GM18867 (cell line): Measurements from ENCODE around the gene MYO1G.
"Not testable (repeated sequence)": the region's sequence is repeated elsewhere in the genome, so short reads cannot be mapped to it uniquely, and the experiment has no call there.

Source experiments
- ATAC-seq: cut with Tn5 transposase; IDR thresholded peaks from one replicate; pipeline ENCODE4 v1.9.1; 2021; ENCODE audit warnings: mild to moderate bottlenecking, moderate library complexity; ENCODE audit not compliant: unreplicated experiment

Gene MYO1G

DNA sequence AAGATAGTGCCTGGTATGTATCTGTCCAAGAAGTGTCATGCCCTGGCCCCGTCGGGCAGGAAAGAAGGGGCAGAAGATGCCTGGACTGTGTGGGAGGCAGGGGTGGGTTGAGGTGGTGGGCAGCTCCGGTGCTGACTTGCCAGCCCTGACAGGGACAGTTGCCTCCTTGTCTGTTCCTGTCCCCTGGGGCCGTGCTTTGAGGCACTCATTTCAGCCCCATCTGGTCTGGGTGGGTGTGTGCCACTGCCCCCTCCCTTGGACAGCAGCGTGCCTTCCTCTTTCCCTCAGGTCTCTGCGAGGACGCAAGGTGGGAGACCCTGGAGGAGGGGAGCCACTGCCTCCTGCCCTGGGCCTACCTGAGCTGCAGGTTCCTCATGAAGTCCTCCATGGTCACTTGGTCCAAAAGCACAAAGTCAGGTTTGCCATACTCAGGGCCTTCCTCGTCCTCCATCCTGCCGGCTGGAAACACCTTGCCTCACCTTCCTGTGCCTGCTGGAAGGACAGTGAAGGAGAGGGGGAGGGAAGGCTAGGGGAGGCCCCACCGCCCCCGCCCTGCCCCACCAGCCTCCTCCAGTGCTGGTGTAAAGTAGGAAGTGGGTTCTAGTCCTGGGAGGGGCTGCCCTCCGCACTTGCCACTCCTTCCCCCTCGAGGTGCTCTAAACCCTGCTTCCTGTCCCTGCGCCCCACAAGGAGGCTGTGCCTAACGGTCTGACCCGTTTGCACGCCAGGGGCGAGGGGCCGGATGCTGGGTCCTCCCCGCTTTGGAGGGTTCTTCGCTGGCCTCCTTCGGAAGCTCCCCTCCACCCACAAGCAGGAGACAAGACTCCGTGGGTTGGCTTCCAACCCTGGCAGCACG, at the start of gene MYO1G:
TSS of gene MYO1G (minus strand) at position 505 of the 856 bp plus-strand sequence. CDS start at position 451, 54 bp downstream.
- ATAC-seq = peak; percentile 64

DNA sequence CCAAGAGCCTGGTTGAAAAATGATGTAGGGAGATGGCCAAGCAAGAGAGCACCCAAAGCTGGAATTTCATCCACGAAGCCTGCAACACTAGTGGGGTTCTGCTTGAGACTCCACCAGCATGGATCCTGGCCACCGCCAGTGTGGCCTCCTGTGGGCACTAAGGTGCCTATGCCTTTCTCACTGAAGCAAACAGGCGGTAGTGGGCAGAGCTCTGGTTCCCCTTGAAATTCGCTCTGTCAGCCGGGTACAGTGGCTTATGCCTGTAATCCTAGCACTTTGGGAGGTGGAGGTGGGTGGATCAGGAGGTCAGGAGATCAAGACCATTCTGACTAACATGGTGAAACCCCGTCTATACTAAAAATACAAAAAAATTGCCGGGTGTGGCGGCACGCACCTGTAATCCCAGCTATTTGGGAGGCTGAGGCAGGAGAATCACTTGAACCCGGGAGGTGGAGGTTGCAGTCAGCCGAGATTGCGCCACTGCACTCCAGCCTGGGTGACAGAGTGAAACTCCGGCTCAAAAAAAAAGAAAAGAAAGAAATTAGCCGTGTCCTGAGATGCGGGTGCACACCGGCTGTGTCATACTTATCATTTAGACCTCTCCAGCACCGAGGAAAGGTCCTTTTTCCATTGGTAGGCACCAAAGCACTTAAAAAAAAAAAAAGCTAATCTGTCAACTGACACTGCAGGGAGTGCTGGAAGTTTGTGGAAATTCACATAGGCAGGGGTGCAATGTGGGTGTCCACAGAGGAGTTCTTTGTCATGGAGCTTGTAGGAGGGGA, 49.5 kb upstream of the MYO1G start:
- no peak for ATAC-seq

DNA sequence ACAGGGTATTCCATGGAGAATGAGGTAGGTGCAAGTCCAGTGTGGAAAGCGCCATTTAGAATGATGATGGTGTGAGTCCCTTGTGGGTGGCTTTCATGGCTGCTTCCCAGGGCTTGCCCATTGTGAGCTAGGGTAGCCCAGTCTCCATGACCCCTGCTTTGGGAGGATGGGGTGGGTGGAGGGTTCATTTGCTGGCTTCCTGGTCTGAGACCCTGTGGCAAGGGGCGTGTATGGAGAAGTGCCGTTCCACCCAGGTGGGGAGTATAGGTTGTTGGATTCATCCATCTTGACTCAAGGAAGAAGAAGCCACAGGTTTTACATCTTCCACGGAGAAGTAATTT, 48.9 kb upstream of the MYO1G start:
- ATAC-seq = peak; percentile 24

DNA sequence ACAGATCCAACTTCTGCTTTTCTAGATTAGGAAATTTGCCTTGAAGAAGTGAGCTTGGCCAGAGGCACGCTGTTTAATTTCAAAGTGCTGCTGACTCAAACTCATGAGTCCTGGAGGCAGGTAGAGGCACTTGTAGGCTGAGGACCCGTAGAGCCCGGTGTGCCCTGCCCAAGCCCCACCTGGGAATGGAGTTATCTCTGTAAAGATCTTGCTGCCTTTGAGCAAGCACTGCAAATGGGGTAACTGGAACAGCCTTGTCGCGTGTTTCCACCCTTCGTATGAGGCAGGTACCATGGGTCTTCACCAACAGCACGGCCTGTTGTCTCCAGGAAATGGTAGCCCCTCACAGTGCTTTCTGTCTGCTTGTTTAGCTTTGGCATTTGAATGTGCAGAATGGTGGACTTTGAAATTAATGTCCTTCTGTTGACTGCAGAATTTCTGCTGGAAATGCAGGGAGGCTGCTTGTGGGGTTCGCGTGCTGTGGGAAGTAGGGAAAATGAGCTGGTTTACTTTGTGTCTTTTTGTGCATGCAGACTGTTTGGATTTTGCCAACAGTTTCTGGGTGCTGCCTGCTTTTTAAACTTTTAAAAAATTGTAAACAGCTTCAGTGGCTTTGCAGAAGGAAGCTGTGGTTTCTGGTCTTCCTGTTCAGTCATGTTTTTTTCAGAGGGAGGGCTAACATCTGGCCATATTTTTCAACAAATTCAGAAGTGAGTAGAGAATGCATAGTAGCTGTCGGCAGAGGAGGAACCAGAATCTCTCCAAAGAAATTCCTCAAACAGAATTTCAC, 48.4 kb upstream of the MYO1G start:
- ATAC-seq = peak; percentile 65

DNA sequence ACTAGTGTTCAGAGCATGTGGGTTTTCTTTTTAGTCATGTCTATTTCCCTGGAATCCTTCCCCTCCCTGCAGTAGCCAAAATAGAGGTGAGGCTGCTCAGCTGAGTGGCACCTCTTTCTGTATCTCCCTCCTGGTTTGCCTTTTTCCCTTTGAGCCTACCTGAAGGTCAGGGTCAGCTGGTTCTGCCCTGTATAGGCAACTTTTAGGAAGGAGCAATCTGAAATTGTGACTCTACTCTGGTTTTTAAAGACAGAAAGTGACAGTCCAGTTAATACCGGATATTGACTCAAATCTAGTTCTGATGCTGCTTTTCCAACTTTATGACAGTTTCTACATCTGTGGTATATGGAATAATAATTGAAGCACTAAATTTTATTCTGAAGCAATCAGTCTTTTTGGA, 47.2 kb upstream of the MYO1G start:
- ATAC-seq = no peak

DNA sequence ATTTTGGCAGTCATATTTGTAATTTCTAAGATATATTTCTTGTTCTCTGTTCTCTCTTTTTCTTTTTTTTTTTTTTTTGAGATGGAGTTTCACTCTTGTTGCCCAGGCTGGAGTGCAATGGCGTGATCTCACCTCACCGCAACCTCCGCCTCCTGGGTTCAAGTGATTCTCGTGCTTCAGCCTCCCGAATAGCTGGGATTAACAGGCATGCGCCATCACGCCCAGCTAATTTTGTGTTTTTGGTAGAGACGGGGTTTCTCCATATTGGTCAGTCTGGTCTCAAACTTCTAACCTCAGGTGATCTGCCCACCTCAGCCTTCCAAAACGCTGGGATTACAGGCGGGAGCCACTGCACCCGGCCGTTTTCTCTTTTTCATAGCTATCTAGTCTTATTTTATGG, 46.7 kb upstream of the MYO1G start:
- not testable (repeated sequence) for ATAC-seq

DNA sequence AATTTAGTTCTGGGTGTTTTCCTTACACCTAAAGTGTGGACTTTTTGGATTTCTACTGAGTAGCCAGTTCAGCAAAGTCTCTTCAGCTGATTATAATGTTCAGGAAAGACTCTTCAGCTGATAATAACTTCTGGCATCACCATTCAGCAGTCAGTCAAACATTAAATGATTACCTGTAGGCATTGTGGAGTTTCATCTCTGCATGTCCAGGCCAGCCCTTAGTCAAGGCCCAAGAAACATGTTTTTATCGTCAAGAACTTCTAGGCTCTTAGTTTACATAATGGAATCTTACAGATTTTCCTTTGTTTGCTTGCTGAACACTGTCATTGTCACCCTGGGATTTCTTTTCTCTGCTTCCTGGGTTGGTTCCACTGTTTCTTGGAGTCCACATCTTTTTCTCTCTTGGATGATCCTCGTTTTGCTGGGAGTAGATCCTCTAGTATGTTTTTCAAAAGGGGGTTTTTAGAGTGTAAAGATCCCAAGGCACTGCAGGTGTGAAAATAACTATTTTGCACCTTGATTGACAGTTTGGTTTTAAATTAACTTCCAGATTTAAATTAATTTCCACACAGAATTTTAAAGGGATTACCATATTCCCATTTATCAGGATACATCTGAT, 45.4 kb upstream of the MYO1G start:
- no peak for ATAC-seq

DNA sequence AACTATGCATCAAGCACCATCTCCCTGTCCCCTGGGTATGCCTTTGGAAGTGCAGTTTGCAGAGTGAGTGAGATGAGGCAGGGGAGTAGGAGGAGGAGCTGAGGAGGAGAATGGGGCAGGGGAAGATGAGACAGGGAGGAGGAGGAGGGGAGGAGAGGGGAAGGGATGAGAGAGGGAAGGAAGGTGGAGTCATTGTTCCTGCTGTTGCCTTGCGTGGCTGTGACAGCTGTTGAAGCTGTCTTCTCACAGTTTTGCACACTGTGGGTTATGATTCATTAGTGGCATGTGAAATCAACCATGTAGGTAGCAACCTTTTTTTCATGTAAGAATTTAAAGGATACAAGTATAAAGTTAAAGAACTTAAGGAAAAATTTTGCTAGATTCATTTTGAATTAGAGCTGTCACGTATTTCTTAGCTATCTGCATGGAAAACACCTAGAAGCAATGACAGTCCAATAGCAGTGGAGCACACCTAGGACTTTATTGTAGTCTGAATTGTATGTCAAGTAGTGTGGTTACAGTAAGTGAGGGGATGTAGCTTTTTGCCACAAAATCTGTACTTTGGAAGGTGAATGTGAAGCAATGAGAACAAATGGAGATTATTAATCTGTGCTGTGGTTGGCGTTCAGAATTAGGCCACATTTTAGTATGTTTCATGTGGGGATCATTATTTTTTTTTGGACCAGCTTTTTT, 42.9 kb upstream of the MYO1G start:
- ATAC-seq = peak; percentile 58

DNA sequence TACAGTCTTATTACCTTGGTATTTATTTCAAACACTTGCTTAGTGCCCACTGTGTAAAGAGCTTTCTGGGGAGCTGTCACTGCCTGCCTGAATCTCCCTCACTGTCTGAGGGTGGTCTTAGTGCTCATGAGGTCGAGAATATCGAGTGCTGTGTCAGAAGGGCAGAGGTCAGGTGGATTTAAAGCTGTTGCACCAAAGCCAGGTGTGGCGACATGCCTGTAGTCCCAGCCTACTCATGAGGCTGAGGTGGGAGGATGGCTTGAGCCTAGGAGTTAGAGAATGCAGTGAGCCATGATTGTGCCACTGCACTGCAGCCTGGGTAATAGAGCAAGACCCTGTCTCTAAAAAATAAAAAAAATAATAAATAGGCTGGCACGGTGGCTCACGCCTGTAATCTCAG, 42.1 kb upstream of the MYO1G start:
- no peak for ATAC-seq

DNA sequence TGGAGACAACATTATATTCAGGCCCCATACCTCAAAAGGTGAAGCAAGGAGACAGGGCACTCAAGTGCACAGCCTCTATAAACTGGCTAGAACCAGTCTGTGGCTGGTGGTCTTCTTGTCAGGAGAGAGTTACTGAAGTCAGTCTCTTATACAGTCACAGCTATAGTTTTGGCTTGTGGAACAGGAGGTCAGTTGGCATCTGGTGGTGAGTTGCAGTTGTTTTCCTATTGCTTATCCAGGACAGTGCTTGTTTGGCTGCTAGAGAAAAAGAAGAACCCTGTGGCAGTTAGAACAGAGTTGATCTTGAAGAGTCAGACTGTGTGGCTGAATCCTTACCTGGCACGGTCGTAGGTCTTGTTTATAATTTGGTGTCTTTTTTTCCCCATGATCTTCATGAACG, 38.4 kb upstream of the MYO1G start:
- ATAC-seq = no peak

DNA sequence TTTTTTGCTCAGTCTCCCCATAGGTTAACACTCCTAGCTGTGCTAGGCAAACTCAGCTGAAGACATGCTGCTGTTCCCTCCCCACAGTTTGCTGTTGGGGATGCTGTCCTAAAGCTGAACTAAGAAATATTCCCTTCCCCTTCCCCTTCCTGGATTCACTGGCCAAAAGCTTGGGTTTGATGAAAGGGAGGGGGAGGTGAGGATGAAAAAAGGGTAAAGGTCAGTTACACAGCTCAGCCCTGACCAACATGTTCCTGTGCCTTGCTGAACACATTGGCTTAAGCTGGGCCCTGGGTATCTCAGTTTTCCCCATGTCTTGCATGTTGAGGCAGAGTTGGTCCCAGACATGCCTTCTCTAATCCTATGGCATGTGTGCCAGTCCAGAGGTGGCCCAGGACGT, 36.5 kb upstream of the MYO1G start:
- ATAC-seq = no peak

DNA sequence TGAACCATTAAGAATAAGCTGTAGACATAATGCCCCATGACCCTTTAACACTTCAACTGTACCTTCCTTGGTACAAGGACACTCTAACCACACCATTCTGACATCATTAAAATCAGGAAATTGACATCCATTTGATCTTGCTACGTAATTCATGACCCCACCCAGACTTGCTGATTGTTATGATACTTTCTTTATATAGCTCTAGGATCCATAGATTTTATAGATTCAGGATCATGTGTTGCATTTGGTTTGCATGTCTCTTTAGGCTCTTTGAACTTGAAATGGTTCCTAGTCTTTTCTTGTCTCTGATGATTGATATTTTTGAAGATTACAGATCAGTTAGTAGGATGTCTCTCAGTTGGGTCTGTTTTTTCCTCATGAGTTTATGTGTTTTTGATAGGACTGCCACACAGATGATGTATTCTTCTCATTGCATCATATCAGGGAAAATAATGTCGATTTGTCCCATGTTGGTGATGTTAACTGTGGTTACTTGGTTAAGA, 34.7 kb upstream of the MYO1G start:
- no peak for ATAC-seq

DNA sequence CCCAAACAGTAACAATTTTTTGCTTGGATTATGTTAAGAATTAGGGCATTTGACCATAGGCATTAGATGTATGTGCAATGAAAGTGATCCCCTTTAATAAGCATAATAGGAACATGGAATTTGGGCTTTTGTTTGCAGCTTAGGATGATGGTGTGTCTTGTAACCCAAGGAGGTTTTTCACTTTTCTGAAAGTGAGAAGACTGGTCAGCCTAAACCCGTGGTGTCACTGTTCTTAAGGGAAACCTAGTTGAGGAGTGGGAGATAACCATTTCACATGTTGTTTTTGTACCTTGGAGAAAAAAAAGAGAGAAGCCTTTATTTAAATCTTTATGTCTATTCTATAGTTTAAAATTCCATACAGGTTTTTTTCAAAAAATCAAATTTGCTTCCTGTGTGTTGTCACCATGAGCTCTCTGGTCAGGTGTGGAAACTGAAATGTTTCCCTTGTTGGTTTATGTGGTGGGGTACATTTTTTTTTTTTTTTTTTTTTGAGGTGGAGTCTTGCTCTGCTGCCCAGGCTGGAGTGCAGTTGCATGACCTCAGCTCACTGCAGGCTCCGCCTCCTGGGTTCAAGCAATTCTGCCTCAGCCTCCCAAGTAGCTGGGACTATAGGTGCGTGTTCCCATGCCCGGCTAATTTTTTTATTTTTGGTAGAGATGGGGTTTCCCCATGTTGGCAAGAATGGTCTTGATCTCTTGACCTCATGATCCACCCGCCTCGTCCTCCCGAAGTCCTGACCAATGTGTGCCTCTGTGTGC, 28.9 kb upstream of the MYO1G start:
- ATAC-seq = peak; percentile 67

DNA sequence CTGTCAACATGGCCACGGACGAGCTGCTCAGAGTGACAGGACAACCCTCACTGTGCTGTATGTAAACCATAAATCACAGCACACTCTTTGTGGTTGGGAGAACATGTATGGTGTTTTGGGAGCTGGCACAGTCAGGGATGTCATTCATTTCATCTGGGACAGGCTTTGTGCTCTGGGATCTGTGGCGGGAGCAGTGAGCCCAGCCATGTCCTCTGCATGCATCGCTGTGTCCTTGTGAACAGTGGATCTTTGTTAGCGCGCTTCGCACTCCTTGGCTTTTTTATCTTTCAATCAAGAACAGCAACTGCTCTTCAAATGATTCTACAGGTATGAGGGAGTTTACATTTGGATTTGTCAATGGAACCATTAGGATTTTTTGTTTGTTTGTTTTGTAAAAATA, 28.3 kb upstream of the MYO1G start:
- ATAC-seq = no peak

DNA sequence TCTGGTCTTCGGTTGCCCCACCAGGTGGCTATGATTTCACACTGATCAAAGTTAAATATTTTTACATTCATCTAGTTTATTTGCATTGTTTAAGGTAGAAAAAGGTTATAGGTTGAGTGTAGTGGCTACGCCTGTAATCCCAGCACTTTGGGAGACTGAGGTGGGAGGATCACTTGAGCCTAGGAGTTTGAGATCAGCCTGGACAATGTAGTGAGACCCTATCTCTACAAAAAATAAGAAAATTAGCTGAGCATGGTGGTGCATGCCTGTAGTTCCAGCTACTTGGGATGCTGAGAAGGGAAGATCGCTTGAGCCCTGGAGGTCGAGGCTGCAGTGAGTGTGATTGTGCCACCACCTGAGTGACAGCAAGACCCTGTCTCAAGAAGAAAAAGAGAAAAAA, 25.0 kb upstream of the MYO1G start:
- no peak for ATAC-seq

DNA sequence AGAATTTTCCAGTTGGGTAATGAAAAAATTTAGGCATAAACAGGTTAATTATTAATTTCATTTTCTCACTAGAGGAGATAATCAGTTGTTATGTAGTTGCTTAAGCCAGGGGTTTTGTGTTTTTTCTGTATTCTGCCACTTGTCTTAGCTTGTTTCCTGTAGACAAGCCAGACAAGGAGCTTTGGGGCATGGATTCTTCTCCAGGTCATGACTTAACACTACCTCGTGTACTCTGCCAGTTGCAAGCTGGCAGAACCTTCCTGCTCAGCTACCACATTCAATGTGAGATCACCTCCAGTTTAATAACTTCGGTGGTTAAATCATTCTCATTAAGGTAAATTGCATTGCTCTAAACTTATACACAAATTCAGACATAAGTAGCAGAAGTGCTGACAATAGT, 23.0 kb upstream of the MYO1G start:
- ATAC-seq = no peak

DNA sequence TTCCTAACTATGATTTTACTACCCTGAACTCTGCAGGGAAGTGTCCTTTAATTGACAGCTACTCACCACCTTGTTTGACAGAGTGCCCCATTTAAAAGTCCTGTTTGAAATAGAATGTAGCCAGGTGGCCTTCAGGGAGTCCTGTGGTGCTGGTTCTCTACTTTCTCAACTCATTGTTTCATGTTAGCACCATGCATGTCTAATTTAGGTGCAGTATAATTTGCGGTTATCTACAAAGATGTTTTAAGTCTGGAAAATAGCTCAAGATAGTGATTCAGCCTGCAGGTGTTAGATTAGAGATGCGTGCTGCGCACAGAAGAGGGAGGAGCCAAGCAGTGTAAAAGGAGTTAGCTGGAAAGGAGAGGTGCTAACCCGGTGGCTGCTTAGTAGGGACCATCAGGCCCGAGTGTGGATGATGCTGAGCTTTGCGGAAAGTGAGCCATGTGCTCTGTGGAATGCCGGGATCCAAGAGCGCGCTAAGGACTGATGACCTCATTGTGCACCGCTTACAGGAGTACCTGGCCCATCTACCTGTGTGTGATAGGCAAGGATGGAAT, 22.4 kb upstream of the MYO1G start:
- peak; percentile 41 for ATAC-seq

DNA sequence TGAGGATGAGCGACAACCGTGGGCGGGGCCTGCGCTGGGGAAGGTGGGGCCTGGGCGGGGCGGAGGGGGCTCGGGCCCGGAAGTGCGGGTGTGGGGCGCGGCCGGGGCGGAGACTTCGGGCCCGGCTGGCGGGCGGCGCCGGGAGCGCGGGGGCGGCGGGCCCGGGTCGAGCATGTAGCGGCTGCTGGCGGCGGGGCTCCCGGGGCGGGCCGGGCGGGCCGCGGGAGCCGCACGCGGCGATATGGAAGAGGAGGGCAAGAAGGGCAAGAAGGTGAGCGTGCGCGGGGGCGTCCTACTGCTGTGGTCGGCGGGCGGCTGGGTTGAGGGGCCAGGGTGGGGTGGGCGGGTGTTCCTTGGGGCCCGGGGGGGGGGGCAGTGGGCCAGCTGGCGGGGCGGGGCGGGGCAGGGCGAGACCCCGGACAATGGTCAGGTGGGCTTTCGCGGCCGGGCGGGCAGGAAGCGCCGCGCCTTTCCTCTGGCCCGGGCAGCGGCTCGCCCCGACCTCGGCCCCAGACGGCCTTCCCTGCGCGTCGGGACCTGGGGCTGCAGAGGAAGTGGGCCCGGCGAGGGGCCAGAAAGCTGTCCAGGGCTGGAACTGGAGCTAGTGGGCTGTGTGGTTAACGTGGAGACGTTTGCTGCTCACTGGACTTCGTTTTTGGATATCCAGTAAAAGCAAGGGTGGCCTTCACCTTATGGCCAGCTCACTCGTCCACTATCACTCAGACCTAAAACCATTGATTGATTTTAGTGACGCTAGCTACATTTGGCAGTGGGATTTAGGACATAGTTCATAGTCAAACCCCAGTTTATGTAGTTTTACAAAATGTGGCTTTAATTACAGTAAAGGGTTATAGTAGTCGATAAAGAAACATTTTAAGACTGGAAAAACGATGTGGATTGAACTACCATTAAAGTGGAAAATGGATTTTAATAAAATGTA, 21.5 kb upstream of the MYO1G start, which contains the start of gene CCM2:
TSS of gene CCM2 (plus strand) at position 109 of the 940 bp plus-strand sequence. CDS start at position 242, 133 bp downstream.
- peak; percentile 2 for ATAC-seq
